Gastroesophageal sphincter (tissue), 4 donors: ENCODE measurements around the gene SLC6A1. TPM values are rescaled to one million over a fixed set of nuclear protein-coding genes. Genes with fewer than 3 reads are reported as not detected.

Experiments
- ATAC-seq: fragments of 150-250 bp; one replicate; pipeline ENCODE4 v1.9.1; 2016; ENCODE audit warnings: mild to moderate bottlenecking, moderate library complexity
- H3K27ac ChIP-seq, 4 donors: fragments of 200-600 bp; sonication (generic) in 3 of 4; 1 replicate in 3 of 4; 2 replicates in 1 of 4; pipeline ENCODE4 v1.5.1; 2016 to 2019
- H3K27me3 ChIP-seq: fragments of 200-600 bp; sonication (generic); one replicate; pipeline ENCODE4 v1.5.1; 2019
- H3K36me3 ChIP-seq, 2 donors: fragments of 200-600 bp; sonication (generic); one replicate each; pipeline ENCODE4 v1.5.1; 2019; ENCODE audit warnings: control low read depth in 1 of 2
- H3K4me1 ChIP-seq, 3 donors: fragments of 200-600 bp; sonication (generic); 1 replicate in 2 of 3; 2 replicates in 1 of 3; pipeline ENCODE4 v1.5.1; 2016 to 2019; ENCODE audit warnings: control low read depth in 2 of 3
- H3K4me3 ChIP-seq, 2 donors: fragments of 200-600 bp; sonication (generic); one replicate each; pipeline ENCODE4 v1.5.1; 2019; ENCODE audit warnings: mild to moderate bottlenecking in 1 of 2, moderate library complexity in 1 of 2
- H3K9me3 ChIP-seq, 3 donors: fragments of 200-600 bp; sonication (generic); one replicate each; pipeline ENCODE4 v1.5.1; 2017 to 2019; ENCODE audit warnings: control low read depth in 2 of 3
- EP300 ChIP-seq: sonication (generic); formaldehyde crosslinking; IDR thresholded peaks from one replicate; pipeline ENCODE4 v1.6.1; 2017; ENCODE audit warnings: antibody characterized with exemption, mild to moderate bottlenecking
- POLR2A ChIP-seq, 2 donors: fragments of 450-650 bp; IDR thresholded peaks; one replicate each; pipeline ENCODE4 v1.6.1; 2017; ENCODE audit warnings: antibody characterized with exemption in 2 of 2, mild to moderate bottlenecking in 2 of 2, moderate library complexity in 1 of 2
- POLR2AphosphoS5 ChIP-seq: sonication (generic); formaldehyde crosslinking; IDR thresholded peaks from one replicate; pipeline ENCODE4 v1.6.1; 2017; ENCODE audit warnings: antibody characterized with exemption
- whole genome bisulfite sequencing, 2 donors: methylation state at CpG; one replicate each; pipeline ENCODE4 v1.1.5; 2018; ENCODE audit warnings: low coverage in 1 of 2; 5-methylcytosine and 5-hydroxymethylcytosine counted together
- total RNA-seq, 4 donors: library from RNA; depleted of rRNA; stranded (reverse); fragments of >200 nt; gene quantifications; one replicate each; pipeline ENCODE4 v1.1.0, GENCODE V29; 2016
- TF ChIP-seq, protein P1 (sequence below), 4 experiments: fragments of 200-600 bp in 2 of 4; fragments of 450-650 bp in 2 of 4; sonication (generic) in 1 of 4; IDR thresholded peaks; one replicate each; pipeline ENCODE4 v1.5.1; 2017 to 2019; ENCODE audit warnings: antibody characterized with exemption in 4 of 4, mild to moderate bottlenecking in 2 of 4, moderate library complexity in 2 of 4

SLC6A1 gene
- total RNA-seq, 4 donors from 2014 or later, result 0.62 to 2.5 (median 0.67) TPM; not detected in 1

GRCh38 chr3:11076711-11077110, 84.2 kb downstream of the SLC6A1 start:
- ATAC-seq, result no peak
- Histone ChIP-seq H3K36me3 (no peaks in the 10 kb centered on the region), H3K27ac (no peak overlapping the region), H3K4me1 (no peaks in the 10 kb centered on the region), H3K4me3 (no peak overlapping the region), H3K9me3 (no peaks in the 10 kb centered on the region), H3K27me3 (peaks cover 5% of the 10 kb centered on the region)
- TF ChIP-seq EP300 (no peak), POLR2A (IDR thresholded peaks at IDR 0.05) (no peak), POLR2AphosphoS5 (no peak)
- TF ChIP-seq, protein P1, sequence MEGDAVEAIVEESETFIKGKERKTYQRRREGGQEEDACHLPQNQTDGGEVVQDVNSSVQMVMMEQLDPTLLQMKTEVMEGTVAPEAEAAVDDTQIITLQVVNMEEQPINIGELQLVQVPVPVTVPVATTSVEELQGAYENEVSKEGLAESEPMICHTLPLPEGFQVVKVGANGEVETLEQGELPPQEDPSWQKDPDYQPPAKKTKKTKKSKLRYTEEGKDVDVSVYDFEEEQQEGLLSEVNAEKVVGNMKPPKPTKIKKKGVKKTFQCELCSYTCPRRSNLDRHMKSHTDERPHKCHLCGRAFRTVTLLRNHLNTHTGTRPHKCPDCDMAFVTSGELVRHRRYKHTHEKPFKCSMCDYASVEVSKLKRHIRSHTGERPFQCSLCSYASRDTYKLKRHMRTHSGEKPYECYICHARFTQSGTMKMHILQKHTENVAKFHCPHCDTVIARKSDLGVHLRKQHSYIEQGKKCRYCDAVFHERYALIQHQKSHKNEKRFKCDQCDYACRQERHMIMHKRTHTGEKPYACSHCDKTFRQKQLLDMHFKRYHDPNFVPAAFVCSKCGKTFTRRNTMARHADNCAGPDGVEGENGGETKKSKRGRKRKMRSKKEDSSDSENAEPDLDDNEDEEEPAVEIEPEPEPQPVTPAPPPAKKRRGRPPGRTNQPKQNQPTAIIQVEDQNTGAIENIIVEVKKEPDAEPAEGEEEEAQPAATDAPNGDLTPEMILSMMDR (IDR thresholded peaks at IDR 0.05), result no peak
- no CpG with 5 or more reads among the region's 6 CpGs for WGBS, 2 donors

GRCh38 chr3:11077466-11077865, 84.9 kb downstream of the SLC6A1 start:
- WGBS, 2 donors, result 61 to 100% methylated on average over 1 to 2 of the region's 2 CpGs
- H3K27me3 ChIP-seq, result peaks cover 5% of the 10 kb centered on the region
- no peaks in the 10 kb centered on the region for H3K4me1 ChIP-seq
- ATAC-seq, result peak; percentile 46
- H3K4me3 ChIP-seq, result no peak overlapping the region
- no peaks in the 10 kb centered on the region for H3K9me3 ChIP-seq
- no peaks in the 10 kb centered on the region for H3K36me3 ChIP-seq
- TF ChIP-seq POLR2AphosphoS5 (no peak), POLR2A (IDR thresholded peaks at IDR 0.05) (no peak), EP300 (no peak)
- TF ChIP-seq, protein P1 (IDR thresholded peaks at IDR 0.05), result no peak
- H3K27ac ChIP-seq, result no peak overlapping the region

DNA sequence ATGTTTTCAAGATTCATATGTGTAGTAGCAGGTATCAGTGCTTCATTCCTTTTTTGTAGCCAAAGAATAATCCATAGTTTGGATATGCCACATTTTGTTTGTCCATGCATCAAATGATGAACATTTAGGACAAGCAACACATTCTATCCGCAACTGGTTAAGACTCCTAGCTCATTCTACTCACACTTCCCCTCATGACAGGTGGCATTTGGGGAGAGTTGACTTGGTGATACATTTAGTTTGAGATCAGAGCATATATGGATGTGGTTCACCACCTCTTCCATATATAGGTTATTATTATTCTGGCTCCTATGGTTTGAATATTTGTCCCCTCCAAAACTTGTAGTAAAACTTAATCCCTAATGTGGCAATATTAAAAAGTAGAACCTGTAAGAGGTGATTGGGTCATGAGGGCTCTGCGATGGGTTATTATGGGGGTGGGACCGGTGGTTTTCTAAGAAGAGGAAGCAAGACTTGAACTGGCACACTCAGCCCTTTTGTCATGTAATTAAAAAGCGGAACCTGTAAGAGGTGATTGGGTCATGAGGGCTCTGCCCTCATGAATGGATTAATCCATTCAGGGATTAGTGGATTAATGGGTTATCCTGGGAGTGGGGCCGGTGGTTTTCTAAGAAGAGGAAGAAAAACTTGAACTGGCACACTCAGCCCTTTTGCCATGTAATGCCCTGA, 86.4 kb downstream of the SLC6A1 start:
- H3K9me3 ChIP-seq, result no peaks in the 10 kb centered on the region
- H3K36me3 ChIP-seq, result no peaks in the 10 kb centered on the region
- 75 to 90% methylated on average over 5 of the region's 5 CpGs for WGBS, 2 donors
- ATAC-seq, result no peak
- TF ChIP-seq, protein P1 (IDR thresholded peaks at IDR 0.05), result no peak
- TF ChIP-seq POLR2AphosphoS5 (no peak), EP300 (no peak), POLR2A (IDR thresholded peaks at IDR 0.05) (no peak)
- H3K4me3 ChIP-seq, result no peak overlapping the region
- no peak overlapping the region for H3K27ac ChIP-seq
- no peaks in the 10 kb centered on the region for H3K4me1 ChIP-seq
- peaks cover 5% of the 10 kb centered on the region for H3K27me3 ChIP-seq

- Histone ChIP-seq H3K9me3 (no peaks in the 10 kb centered on the region), H3K27ac (no peak overlapping the region), H3K27me3 (peaks cover 5% of the 10 kb centered on the region), H3K4me3 (no peak overlapping the region), H3K4me1 (no peaks in the 10 kb centered on the region), H3K36me3 (no peaks in the 10 kb centered on the region)
- TF ChIP-seq EP300 (no peak), POLR2A (IDR thresholded peaks at IDR 0.05) (no peak), POLR2AphosphoS5 (no peak)
- TF ChIP-seq, protein P1 (IDR thresholded peaks at IDR 0.05), result no peak
- WGBS, 2 donors, result 50 to 85% methylated on average over 2 to 5 of the region's 5 CpGs
- ATAC-seq, result no peak
Measured at GRCh38 chr3:11080492-11080891, 87.9 kb downstream of the SLC6A1 start.

- H3K27ac ChIP-seq, result no peak overlapping the region
- TF ChIP-seq POLR2A (IDR thresholded peaks at IDR 0.05), result no peak
- TF ChIP-seq POLR2AphosphoS5, result no peak
- no peak for TF ChIP-seq EP300
- TF ChIP-seq, protein P1 (IDR thresholded peaks at IDR 0.05), result no peak
- H3K27me3 ChIP-seq, result no peaks in the 10 kb centered on the region
- no peaks in the 10 kb centered on the region for H3K4me1 ChIP-seq
- H3K36me3 ChIP-seq, result no peaks in the 10 kb centered on the region
- H3K4me3 ChIP-seq, result no peak overlapping the region
- H3K9me3 ChIP-seq, result no peaks in the 10 kb centered on the region
- ATAC-seq, result no peak
- WGBS, 2 donors, result 43% methylated on average over 1 of the region's 2 CpGs; no CpG with 5 or more reads in 1 of the 2 donors
Measured at GRCh38 chr3:11084098-11084497, 91.5 kb downstream of the SLC6A1 start.
